B cell (primary cell): Measurements from ENCODE around the gene NIF3L1. TPM values are rescaled to one million over a fixed set of nuclear protein-coding genes. Genes with fewer than 3 reads are reported as not detected.

Experiments
- ATAC-seq: fragments of 200-7000 bp; cut with Tn5 transposase; one replicate; pipeline ENCODE4 v1.10.0; 2021; ENCODE audit warnings: low read depth, mild to moderate bottlenecking, moderate number of reproducible peaks, moderate library complexity
- CTCF ChIA-PET: fragments of 350-600 bp; sonication (Branson Sonifier 250); formaldehyde crosslinking; loops from one replicate; lab custom pipeline; 2021; ENCODE audit warnings: antibody characterized with exemption, inconsistent platforms; lab: Charles Lee
- POLR2A ChIA-PET: fragments of 350-600 bp; sonication (Branson Sonifier 250); formaldehyde crosslinking; loops from one replicate; lab custom pipeline; 2021; ENCODE audit warnings: antibody characterized with exemption; lab: Charles Lee
- DNase-seq: peaks from one replicate; pipeline ENCODE4 v3.0.0; 2013
- H2AFZ ChIP-seq: 2 replicates; pipeline ENCODE4 v1.6.1; 2012; ENCODE audit warnings: mild to moderate bottlenecking, low read depth, low read length; ENCODE audit not compliant: insufficient read depth, poor library complexity, severe bottlenecking
- H3K27ac ChIP-seq, 2 donors: 1 replicate in 1 of 2; 2 replicates in 1 of 2; pipeline ENCODE4 v1.5.1; 2012 to 2013; ENCODE audit warnings: low read length in 2 of 2, mild to moderate bottlenecking in 2 of 2, moderate library complexity in 1 of 2
- H3K27me3 ChIP-seq, 4 experiments: fragments of 200-600 bp in 1 of 4; sonication (generic) in 1 of 4; replicated peaks in 1 of 4; 1 replicate in 2 of 4; 2 replicates in 2 of 4; pipeline versions ENCODE4 v1.6.1 to v1.7.0; 2013 to 2016; ENCODE audit warnings: low read length in 3 of 4, mild to moderate bottlenecking in 2 of 4, mixed read lengths in 1 of 4, moderate library complexity in 1 of 4; ENCODE audit not compliant: insufficient read depth in 4 of 4, control insufficient read depth in 3 of 4; ENCODE audit errors: control extremely low read depth in 1 of 4
- H3K36me3 ChIP-seq, 2 experiments: replicated peaks in 1 of 2; 1 replicate in 1 of 2; 2 replicates in 1 of 2; pipeline versions ENCODE4 v1.6.1 to v1.7.1; 2013; ENCODE audit warnings: low read length in 1 of 2; ENCODE audit not compliant: insufficient read depth in 2 of 2, control insufficient read depth in 1 of 2; ENCODE audit errors: control extremely low read depth in 1 of 2, extremely low read depth in 1 of 2
- H3K4me1 ChIP-seq, 2 donors: fragments of 200-600 bp in 1 of 2; sonication (generic) in 1 of 2; 1 replicate in 1 of 2; 2 replicates in 1 of 2; pipeline versions ENCODE4 v1.5.1 to v1.6.1; 2013 to 2017; ENCODE audit warnings: low read length in 2 of 2; ENCODE audit not compliant: control insufficient read depth in 2 of 2, insufficient read depth in 2 of 2
- H3K4me2 ChIP-seq: replicated peaks from 2 replicates; pipeline ENCODE3; 2012; ENCODE audit warnings: mild to moderate bottlenecking, low read depth, low read length; ENCODE audit not compliant: poor library complexity, severe bottlenecking
- H3K4me3 ChIP-seq, 5 experiments: fragments of 200-600 bp in 1 of 5; sonication (generic) in 1 of 5; 1 replicate in 3 of 5; 2 replicates in 2 of 5; pipeline versions ENCODE4 v1.5.1 to v1.7.0; 2011 to 2016; ENCODE audit warnings: low read length in 4 of 5, mild to moderate bottlenecking in 4 of 5, low read depth in 2 of 5, control low read depth in 1 of 5, moderate library complexity in 1 of 5; ENCODE audit not compliant: insufficient read depth in 1 of 5; ENCODE audit errors: control extremely low read depth in 1 of 5, extremely low read depth in 1 of 5
- H3K79me2 ChIP-seq: fragments of 200-600 bp; sonication (generic); one replicate; pipeline ENCODE4 v1.6.0; 2016; ENCODE audit warnings: low read length; ENCODE audit not compliant: control insufficient read depth, insufficient read depth
- H3K9ac ChIP-seq: fragments of 200-600 bp; sonication (generic); 2 replicates; pipeline ENCODE4 v1.6.1; 2017; ENCODE audit warnings: mild to moderate bottlenecking, low read length, moderate library complexity
- H3K9me3 ChIP-seq, 3 donors: one replicate each; pipeline versions ENCODE4 v1.6.1 to v1.7.1; 2013; ENCODE audit warnings: low read length in 2 of 3; ENCODE audit not compliant: control insufficient read depth in 2 of 3, insufficient read depth in 1 of 3; ENCODE audit errors: control extremely low read depth in 1 of 3
- H4K20me1 ChIP-seq: 2 replicates; pipeline ENCODE4 v1.6.0; 2012; ENCODE audit warnings: mild to moderate bottlenecking, low read length; ENCODE audit not compliant: insufficient read depth, control insufficient read depth, poor library complexity, severe bottlenecking
- H3K27ac Mint-ChIP-seq: one replicate; pipeline ENCODE4 v1.8.0; 2021; ENCODE audit warnings: mixed read lengths
- H3K27me3 Mint-ChIP-seq: one replicate; pipeline ENCODE4 v1.8.0; 2021; ENCODE audit warnings: mixed read lengths
- H3K4me1 Mint-ChIP-seq: one replicate; pipeline ENCODE4 v1.8.0; 2021; ENCODE audit warnings: mixed read lengths
- H3K4me3 Mint-ChIP-seq: one replicate; pipeline ENCODE4 v1.8.0; 2021; ENCODE audit warnings: mixed read lengths
- H3K9me3 Mint-ChIP-seq: one replicate; pipeline ENCODE4 v1.8.0; 2022; ENCODE audit warnings: mixed read lengths; ENCODE audit not compliant: insufficient read depth
- EZH2 ChIP-seq: IDR thresholded peaks from 2 replicates; pipeline ENCODE4 v1.6.1; 2012; ENCODE audit warnings: borderline replicate concordance, low read depth, mild to moderate bottlenecking, moderate library complexity, low read length; ENCODE audit not compliant: insufficient read depth, poor library complexity, severe bottlenecking
- WGBS: methylation state at CpG from one replicate; pipeline ENCODE4 v1.1.5; 2013; ENCODE audit warnings: missing lambda C conversion rate; ENCODE audit not compliant: insufficient coverage; 5-methylcytosine and 5-hydroxymethylcytosine counted together
- intact Hi-C: fragments of 100-400 bp; cut with micrococcal nuclease; formaldehyde crosslinking; loops from one replicate; pipeline ENCODE4 v1.10.0; 2022
- polyA plus RNA-seq: library from polyadenylated mRNA; depleted of rRNA; stranded (reverse); fragments of >200 nt; gene quantifications from 2 replicates; pipeline ENCODE4 v1.2.3, GENCODE V29; 2012
- total RNA-seq, 2 donors: library from RNA; stranded (reverse); fragments of 120-200 nt in 1 of 2; gene quantifications; 1 replicate in 1 of 2; 2 replicates in 1 of 2; pipeline versions ENCODE4 v1.2.3 to v1.2.4, GENCODE V29; 2013 to 2022
- TF ChIP-seq, protein P1 (sequence below): fragments of 200-600 bp; IDR thresholded peaks from one replicate; pipeline ENCODE4 v1.8.0; 2022; ENCODE audit warnings: antibody characterized with exemption, mild to moderate bottlenecking

NIF3L1 gene
- total and polyA plus RNA-seq, 2 donors (not counting 1 experiment from before 2014, with no cell fraction given) = 22.6 to 26.7 TPM

DNA sequence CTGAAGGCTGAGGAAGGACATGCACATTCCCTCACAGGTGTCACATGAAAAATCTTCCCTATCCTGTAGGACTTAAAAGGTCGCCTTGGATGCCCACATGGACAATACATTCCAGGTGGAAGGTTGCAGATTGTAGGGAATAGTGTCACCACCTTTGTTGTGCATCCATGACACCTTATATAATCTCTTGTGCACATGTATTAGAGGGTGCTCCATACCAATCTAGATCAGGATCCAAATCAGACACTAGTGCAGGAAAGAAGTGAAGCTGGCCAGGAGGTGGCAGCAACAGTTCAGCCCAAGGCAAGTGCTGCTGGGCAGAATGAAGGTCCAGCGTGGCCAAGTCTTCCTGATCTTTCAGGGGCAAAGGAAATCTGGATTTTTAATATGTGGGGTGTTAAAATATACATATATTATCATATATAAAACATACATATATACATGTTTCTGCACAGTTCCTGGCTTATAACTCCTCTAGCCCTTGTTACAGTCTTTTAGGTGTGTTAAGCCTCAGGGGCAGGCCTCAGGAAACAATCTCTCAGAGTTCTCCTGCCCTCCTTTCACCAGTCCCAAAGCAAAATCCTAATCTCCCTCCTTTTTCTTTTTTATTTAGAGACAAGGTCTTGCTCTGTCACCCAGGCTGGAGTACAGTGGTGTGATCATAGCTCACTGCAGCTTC is 16.6 kb downstream of the NIF3L1 start:
- intact Hi-C loops = loop anchor here (1.0 kb wide), 2 partner anchors 272 to 327 kb away; no protein-coding TSS in a partner anchor
- ATAC-seq = no peak

DNA sequence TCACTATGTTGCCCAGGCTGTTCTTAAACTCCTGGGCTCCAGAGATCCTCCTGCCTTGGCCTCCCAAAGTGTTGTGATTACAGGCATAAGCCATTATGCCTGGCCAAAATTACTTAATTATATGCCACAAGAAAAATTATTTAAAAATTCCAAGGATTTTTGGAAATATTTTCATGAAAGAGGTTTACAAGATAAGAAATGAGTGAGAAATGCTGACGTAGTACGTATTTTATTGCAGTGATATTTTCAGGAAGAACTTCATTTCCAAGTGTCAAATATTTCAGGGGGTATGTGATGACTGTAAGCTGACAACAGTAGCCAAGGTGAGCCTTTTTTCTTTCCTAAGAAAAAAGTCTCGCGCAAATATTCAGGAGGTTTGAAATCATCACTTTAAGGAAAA is 20.8 kb downstream of the NIF3L1 start:
- Histone ChIP-seq H3K9ac (no peak overlapping the region), H3K4me1 (no peaks in the 10 kb centered on the region), H3K4me2 (no peak overlapping the region), H3K4me3 (no peak overlapping the region), H3K36me3 (peaks cover 21 to 53% of the 10 kb centered on the region in 2 experiments), H2AFZ (no peak overlapping the region), H3K27ac (no peak overlapping the region), H3K9me3 (no peaks in the 10 kb centered on the region), H3K27me3 (no peaks in the 10 kb centered on the region), H4K20me1 (no peaks in the 10 kb centered on the region), H3K79me2 (no peaks in the 10 kb centered on the region)
- no peak overlapping the region for H3K4me3 Mint-ChIP-seq
- CTCF ChIA-PET = no interaction called here
- ATAC-seq (no peak), DNase-seq (no peak)
- H3K4me1 Mint-ChIP-seq = no peaks in the 10 kb centered on the region
- intact Hi-C loops = no loop called here
- POLR2A ChIA-PET = no interaction called here
- no peak overlapping the region for H3K27ac Mint-ChIP-seq
- TF ChIP-seq, protein P1, sequence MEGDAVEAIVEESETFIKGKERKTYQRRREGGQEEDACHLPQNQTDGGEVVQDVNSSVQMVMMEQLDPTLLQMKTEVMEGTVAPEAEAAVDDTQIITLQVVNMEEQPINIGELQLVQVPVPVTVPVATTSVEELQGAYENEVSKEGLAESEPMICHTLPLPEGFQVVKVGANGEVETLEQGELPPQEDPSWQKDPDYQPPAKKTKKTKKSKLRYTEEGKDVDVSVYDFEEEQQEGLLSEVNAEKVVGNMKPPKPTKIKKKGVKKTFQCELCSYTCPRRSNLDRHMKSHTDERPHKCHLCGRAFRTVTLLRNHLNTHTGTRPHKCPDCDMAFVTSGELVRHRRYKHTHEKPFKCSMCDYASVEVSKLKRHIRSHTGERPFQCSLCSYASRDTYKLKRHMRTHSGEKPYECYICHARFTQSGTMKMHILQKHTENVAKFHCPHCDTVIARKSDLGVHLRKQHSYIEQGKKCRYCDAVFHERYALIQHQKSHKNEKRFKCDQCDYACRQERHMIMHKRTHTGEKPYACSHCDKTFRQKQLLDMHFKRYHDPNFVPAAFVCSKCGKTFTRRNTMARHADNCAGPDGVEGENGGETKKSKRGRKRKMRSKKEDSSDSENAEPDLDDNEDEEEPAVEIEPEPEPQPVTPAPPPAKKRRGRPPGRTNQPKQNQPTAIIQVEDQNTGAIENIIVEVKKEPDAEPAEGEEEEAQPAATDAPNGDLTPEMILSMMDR = no peak
- TF ChIP-seq EZH2 = no peak
- 100% methylated on average over 2 of the region's 4 CpGs for WGBS
- H3K27me3 Mint-ChIP-seq = no peaks in the 10 kb centered on the region
- H3K9me3 Mint-ChIP-seq = no peaks in the 10 kb centered on the region

More for the DNA sequence above, 16.6 kb downstream of the NIF3L1 start:
- Mint-ChIP-seq H3K4me1 (peaks cover 4% of the 10 kb centered on the region), H3K4me3 (no peak overlapping the region), H3K27ac (peak overlapping the region; percentile 7), H3K9me3 (no peaks in the 10 kb centered on the region), H3K27me3 (no peaks in the 10 kb centered on the region)
- POLR2A ChIA-PET = interaction anchor here (0.7 kb wide), 1 partner anchor 272 kb away, joined by 5 read pairs; no protein-coding TSS in a partner anchor
- Histone ChIP-seq H2AFZ (no peak overlapping the region), H3K36me3 (peaks cover 17 to 42% of the 10 kb centered on the region in 2 experiments), H3K9ac (no peak overlapping the region), H3K79me2 (no peaks in the 10 kb centered on the region), H3K9me3 (no peaks in the 10 kb centered on the region), H3K4me1 (no peaks in the 10 kb centered on the region), H3K4me2 (no peak overlapping the region), H3K27me3 (no peaks in the 10 kb centered on the region), H3K4me3 (no peak overlapping the region), H4K20me1 (no peaks in the 10 kb centered on the region), H3K27ac (no peak overlapping the region)
- CTCF ChIA-PET = interaction anchor here (0.8 to 8.0 kb wide), 18 partner anchors 9 to 459 kb away, joined by 3 to 97 read pairs (median 4); partner anchors contain the start of genes CASP10, HYCC2, NIF3L1 and ORC2
- WGBS = no CpG with 5 or more reads among the region's 2 CpGs
- peak; percentile 48 for DNase-seq
- no peak for TF ChIP-seq EZH2
- TF ChIP-seq, protein P1 = peak; percentile 44
